COLO668 (cell line): ENCODE measurements around the gene MAP2.

Experiments
- DNase-seq: peaks from one replicate; lab custom pipeline; 2025; ENCODE audit not compliant: unreplicated experiment; lab: John Stamatoyannopoulos, UW

The MAP2 gene

DNA sequence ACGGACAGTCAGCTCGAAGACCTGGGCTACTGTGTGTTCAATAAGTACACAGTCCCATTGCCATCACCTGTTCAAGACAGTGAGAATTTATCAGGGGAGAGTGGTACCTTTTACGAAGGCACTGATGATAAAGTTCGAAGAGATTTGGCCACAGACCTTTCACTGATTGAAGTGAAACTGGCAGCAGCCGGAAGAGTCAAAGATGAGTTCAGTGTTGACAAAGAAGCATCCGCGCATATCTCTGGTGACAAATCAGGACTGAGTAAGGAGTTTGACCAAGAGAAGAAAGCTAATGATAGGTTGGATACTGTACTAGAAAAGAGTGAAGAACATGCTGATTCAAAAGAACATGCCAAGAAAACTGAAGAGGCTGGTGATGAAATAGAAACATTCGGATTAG lies 270.9 kb downstream of the MAP2 start:
- no peak for DNase-seq

DNA sequence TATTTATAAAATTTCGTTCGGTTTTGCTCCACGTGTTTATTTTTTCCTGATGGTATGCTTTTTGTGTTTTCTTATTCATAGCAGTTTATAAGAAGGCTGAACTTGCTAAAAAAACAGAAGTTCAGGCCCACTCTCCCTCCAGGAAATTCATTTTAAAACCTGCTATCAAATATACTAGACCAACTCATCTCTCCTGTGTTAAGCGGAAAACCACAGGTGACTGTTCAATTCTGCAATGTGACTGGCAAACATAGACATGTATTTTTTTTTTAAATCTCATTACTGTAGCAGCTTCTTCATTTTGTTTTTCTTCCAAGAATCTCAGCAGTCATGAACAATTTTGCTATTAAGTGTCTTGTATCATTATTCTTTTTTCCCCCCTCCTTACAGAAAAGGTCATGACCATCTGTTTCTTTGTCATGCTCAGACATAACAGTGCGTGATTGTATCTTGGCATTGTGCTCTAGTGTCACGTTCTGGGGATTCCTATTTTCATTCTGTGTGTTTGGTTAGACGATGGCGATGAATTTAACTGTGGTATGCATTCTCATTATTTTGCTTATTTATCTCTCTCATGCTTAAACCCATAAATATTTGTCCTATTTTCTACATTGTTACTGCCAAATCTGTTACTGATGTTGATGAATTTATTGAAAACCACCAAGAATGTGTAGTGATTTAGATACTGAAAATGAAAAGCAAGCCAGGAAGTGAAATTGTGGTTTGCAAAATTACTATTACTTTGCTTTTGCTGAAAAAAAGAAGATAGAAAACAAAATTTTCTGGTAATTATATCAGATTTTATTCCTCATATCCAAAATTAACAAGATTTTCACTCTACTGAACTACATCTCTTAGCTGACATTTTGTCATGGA lies 273.2 kb downstream of the MAP2 start:
- no peak for DNase-seq

DNA sequence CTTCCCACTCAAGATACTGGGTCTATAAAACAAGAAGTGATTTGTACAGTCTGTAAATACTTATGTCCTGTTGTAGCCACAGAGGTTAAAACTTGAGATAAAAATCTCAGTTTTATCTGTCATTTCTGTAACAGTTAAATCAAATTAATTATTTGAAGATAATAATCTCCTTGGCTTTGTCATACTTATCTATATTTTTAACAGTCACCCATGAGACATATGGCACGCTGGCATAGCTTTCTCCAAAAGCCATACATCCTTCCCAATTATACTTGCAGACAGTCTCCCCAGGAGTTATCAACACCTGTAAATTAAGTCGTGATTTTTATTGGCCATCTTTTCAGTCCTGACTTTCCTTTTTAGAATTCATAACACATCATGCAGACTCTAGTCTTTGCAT lies 278.9 kb downstream of the MAP2 start:
- DNase-seq, result no peak

DNA sequence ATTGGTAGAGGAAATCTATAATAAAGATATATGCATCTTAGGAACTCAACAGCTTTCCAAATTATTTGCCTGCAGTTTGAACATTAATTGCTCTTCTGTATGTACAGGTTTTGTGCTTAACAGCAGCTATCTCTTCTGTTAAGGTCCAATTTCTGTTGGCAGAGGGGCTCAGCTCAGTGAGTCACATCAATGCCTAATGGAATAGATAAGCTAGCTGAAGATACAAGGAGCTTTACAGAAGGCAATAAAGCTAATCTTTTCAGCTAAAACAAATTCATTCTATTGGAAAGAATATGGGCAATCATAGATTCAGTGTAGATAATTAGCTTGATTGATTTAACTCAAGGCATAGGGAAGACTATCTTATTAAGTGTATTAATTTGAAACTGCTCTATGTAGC lies 289.4 kb downstream of the MAP2 start:
- DNase-seq, result no peak

DNA sequence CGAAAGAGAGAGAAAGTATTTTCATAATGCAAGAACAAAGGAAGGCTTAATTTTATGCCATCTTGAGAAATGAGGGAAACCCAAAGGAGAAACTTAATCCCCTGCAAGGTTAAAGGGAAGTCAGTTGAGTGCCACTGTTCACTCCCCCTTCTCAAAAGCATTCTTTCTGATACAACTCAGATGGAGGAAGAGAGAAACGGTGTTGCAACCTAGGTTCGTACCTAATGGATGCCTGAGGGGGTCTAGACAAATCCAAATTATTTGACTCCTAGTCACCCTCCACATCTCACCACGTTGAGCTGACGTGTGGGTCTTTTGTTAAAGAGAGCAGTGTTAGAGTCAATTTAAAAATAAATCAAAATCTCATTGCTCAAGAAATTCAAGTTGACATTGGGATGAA lies 295.2 kb downstream of the MAP2 start:
- no peak for DNase-seq

DNA sequence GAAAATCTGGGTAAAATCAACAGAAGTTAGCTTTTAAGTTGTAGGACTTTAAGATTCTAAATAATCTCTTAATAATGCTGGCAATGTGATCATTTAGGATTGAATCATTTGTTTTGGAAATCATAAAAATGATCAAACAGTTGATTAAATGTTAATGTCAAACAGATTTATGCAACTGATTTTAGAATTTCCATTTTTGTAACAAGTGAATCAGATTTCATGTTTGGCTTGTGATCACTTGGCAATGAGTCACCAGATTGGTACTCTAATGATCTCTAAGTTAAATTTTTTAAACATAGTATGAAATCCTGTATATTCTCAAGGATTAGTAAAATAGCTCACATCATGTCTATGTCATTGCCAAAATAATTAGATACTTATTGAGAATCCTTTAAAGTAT lies 297.6 kb downstream of the MAP2 start:
- DNase-seq, result no peak

DNA sequence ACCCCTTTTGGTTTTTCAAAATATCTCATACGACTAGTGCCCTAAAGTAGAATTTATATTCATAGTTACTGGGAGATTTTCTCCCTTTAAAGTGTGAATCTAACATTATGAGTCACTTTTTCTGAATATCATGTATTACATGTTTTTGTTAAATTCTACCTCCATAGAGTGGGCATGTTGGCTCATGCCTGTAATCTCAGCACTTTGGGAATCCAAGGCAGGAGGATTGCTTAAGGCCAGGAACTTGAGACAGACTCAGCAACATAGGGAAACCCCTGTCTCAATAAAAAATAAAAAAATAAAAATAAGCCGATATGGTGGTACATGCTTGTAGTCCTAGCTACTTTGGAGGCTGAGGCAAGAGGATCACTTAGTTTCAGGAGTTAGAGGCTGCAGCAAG lies 302.5 kb downstream of the MAP2 start:
- DNase-seq, result no peak

DNA sequence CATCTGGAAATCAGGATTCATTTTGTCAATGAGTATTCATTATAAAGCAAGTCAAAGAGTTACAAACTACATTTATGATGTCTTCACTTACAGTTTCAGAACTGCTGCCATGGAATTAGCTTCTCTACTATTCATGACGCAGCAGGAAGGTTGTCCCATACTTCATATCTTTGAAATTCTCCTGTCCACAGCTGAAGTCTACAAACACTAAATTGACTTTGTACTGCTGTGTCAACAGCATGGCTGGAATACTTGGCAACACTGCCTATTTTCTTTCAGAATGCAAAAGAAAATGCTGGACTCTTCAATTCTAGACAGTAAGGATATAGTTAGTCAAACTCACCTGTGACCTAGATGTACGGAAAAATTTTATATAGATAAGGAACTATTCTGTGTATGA lies 303.2 kb downstream of the MAP2 start:
- no peak for DNase-seq

DNA sequence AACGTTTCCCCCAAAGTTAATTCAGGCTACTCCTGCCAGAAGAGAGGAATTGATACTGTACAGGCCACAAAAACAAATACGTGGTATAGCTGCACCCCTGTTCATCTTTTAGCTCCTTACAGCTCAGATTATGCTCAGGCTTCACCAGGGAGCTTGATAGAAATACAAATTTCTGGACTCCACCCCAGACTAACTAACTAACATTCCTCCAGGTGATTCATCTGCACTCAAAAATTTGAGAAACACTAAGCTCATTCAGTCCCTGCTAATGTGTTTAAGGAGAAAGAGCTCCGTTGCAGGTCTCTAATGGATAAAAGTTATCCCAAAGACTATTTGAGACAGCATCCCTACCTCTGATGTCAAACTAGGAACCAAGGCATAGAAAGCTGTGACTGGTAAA lies 311.0 kb downstream of the MAP2 start:
- DNase-seq, result no peak

DNA sequence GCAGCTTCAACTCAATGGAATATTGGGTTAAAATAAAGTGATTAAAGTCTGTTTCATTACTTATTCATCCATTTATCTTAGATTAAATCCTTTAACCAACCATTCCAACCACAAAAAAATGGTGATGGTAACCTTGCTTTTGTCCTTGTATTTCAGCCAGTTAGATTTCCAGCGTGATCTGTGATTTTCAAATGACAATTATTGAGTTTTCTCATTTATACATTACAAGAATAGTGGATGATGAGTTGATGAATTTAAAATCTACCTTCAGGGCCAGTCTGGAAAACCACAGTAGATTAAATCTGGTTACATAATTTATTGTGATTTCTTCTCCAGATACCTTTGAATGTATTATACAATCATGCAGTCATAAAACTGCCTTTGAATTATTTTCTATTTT lies 318.1 kb downstream of the MAP2 start:
- DNase-seq, result no peak

DNA sequence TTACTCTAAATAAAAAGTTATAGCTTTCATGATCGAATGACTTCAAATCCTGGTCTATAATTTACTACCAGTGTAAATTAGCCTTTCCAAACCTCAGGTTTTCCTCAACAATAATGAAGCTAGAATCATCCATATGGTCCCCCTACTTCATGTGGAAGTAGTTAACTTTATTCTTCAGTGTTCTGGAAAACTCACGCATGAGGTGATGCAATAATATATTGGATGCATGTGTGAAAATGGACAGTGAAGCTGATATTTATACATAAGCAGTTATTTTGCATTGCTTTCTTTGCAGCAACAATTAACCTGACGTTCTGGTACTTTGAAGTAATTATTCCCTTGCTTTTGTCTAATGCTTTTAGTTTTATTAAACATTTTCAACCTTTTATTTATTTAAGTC lies 329.2 kb downstream of the MAP2 start:
- no peak for DNase-seq

DNA sequence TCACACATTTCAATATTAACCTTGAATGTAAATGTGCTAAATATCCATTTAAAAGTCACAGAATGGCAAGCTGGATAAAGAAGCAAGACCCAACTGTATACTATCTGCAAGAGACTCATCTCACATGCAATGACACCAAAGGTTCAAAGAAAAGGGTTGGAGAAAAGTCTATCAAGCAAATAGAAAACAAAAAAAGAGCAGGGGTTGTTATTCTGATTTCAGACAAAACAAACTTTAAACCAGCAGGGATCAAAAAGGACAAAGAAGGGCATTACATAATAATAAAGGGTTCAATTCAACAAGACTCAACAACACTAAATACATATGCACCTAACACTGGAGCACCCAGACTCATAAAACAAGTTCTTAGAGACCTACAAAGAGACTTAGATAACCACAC lies 333.3 kb downstream of the MAP2 start:
- no peak for DNase-seq

DNA sequence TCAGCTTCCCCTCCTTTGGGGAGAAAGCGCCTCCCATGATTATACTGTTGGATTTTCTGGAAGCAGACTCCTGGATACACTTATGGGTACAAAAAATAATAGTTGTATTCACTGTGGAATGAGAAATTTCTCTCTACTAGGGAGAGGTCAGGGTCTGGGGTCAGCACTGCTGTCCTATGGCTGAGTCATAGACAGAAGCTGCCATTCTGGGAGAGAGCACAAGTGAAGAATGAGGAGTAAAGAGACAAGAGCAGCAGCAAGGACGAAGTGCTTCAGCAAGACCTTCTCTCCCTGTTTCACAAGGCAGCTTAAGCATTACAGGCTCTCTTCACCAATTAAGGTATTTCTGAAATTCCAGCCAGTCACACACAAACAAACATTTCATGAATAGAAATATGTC lies 337.7 kb downstream of the MAP2 start:
- no peak for DNase-seq

DNA sequence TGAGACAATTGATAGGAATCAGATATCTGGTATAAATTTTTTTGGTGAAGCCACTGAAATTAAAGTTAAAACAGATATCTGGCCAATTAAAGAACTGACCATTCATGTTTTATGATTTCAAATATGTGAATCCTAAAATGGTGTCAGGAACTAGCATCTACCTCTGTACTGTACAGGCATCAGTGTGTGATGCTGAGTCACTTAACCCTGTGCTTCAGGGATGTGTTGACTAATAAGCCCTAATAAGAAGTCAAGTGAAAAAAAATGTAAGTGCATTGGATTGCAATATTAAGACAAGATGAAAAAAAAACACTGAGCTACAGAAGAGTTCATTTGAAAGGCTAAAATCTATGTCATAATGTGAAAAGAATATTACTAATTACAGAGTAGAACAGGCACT lies 338.7 kb downstream of the MAP2 start:
- DNase-seq, result no peak

DNA sequence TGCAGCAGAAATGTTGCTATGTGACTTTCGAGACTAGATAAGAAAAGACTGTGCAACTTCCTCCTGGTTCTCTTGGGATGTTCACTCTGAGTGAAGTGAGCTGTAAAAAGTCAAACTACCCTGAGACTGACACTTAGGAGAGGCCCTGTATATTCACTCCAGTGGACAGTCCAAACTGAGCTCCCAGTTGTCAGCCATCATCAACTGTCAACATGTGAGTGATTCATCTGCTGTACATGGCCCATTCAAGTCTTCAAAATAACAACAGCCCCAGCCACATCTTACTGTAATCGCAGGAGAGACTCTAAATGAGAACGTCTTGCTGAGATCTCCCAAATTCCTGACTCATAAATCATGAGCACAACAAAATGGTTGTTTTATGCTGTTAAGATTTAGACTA lies 339.3 kb downstream of the MAP2 start:
- DNase-seq, result no peak

DNA sequence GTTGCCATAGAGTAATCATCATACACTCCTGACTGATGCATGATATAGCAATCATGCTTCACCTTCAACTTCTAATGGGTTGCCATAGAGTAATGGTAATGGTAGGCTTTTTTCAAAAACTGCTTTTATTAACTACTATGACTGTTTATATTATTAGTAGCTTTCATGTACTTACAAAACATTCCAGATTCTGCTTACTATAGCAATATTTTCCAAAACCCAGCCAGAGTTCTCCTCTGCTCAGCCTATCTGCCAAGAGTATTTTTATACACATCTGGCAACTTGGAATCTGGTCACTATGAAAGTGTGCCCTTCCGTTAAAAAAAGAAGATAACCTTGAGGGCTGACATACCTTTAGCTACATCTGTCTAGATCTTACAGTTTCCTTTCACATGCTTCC lies 342.8 kb downstream of the MAP2 start:
- DNase-seq, result no peak

DNA sequence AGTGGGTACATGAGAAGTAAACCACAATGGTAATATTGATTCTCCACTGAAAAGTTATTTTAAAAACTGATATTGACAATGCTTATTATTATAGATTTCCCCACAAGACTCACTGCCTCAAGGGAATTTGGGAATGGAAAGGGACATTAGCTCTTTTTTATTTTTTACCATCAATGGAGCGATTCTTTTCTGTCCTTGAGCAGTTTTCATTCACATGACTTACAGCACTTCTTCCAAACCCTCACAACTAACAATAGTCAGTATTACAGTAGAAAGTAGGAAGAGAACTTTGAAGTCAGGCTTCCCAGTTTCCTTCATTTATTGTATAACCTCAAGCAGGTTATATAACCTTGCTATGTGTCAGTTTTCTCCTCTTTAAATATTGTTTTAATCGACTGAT lies 343.5 kb downstream of the MAP2 start:
- DNase-seq, result no peak

DNA sequence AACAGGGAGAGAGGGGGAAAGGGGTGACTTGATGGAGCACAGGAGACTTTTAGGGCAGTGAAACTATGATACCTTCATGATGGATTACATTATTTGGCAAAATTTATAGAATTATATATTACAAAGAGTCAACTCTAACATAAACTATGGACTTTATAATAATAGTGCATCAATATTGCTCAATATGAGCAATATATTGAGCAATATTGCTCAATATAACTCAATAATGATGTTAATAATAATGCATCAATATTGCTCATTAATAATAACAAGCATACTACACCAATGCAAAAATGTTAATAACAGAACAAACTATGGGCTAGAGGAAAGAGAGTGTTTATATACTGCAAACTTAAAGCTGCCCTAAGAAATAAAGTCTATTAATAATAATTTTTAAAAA lies 344.7 kb downstream of the MAP2 start:
- no peak for DNase-seq

DNA sequence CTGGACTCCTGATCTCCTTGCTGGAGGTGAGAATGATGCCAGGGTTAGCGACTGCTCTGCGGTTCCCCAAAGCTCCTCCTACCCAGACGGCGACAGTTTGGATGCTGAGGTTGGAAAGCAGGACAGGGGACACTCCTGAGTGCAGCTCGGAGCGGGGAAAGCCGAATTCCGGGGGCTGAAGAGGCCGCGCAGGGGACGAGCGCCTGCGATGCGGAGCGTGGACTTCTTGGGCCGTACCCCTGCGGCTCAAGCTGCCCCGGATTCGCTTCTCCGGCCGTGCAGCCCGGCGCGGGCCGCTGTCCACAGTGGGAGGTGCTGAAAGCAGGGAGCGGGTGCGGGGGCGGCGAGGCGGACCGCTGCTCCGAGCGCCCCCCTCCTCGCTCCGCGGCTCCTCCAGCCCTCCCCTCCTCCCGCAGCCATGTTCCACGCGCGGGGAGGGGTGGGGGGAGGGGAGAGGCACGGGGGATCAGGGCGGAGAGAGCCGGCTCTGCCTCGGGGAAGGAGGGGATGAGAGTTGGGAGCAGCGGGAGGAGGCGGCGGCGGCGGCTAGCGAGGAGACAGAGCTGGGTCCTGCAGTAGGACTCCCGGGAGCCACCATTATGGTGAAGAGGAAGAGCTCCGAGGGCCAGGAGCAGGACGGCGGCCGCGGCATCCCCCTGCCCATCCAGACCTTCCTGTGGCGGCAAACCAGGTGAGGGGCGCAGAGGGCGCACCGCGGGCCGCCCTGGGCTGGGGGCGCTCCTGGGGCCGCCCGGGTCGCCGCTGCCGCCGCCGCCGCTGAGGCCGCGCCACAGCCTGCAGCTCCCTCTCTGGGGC lies 347.8 kb downstream of the MAP2 start, which contains the start of gene UNC80:
UNC80 (plus strand) TSS at position 359 of the 816 bp plus-strand sequence; CDS start at position 600, 241 bp downstream.
- peak; percentile 77 for DNase-seq

DNA sequence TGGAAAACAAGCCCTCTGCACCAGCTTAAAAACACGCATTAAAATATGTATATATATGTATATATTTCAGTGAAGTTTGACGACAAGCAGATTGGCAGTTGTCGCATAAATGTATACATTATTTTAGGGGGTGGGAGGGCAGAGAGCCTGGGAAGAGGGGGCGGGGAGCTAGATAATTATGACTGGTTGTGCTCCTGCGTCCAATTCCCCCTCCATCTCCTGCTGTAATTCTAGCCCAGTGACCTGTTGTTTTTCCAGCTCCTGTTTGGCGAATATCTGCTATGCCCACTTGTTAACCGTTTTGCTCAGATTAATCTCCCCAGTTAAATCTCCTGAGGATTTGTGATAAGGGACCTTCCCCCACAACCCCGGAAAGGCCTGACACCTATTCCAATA lies 348.4 kb downstream of the MAP2 start:
- DNase-seq, result peak; percentile 49

DNA sequence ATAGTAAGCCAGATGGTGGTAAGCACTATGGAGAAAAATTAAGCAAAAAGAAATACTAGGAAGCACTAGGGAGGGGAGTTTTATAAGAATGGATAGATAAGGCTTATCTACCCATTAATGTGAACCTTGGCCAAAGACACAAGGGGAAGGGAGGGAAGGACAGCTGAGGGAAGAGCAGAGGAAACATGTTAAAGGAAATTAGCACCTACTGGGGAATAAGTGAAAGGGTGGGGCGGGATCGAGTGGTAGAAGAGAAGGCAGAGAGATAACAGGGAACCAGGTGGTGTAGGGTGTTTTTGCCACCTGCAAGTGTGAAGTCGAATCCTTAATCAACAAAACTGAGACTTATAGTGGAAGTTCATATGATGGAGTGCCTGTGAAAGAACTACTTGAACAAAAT lies 349.5 kb downstream of the MAP2 start:
- DNase-seq, result peak; percentile 38
